Gastrocnemius medialis (tissue), 4 donors: ENCODE data around the gene NME8.

Source experiments
- CTCF ChIP-seq, 5 experiments: fragments of 450-650 bp in 3 of 5; fragments of 200-600 bp in 2 of 5; sonication (generic) in 2 of 5; IDR thresholded peaks in 4 of 5; conservative IDR thresholded peaks in 1 of 5; 1 replicate in 4 of 5; 2 replicates in 1 of 5; pipeline ENCODE4 v1.5.1; 2016 to 2019; ENCODE audit warnings: antibody characterized with exemption in 5 of 5, mild to moderate bottlenecking in 3 of 5, moderate library complexity in 3 of 5
- POLR2A ChIP-seq, 2 donors: fragments of 450-650 bp; IDR thresholded peaks; one replicate each; pipeline ENCODE4 v1.6.1; 2017; ENCODE audit warnings: antibody characterized with exemption in 2 of 2, mild to moderate bottlenecking in 2 of 2, moderate library complexity in 2 of 2

- TF ChIP-seq POLR2A (IDR thresholded peaks at IDR 0.05), result no peak
- TF ChIP-seq CTCF (IDR thresholded peaks at IDR 0.05 in 4 of 5, conservative IDR thresholded peaks at IDR 0.05 in 1 of 5), result no peak
Measured at GRCh38 chr7:37831244-37831643, 17.2 kb upstream of the NME8 start.
